HEK293 (cell line): Measurements from ENCODE around the gene MEI1.

Experiments
- PRDM4 ChIP-seq: fragments of 450-650 bp; formaldehyde crosslinking; IDR thresholded peaks from 2 replicates; pipeline ENCODE4 v1.5.1; 2017; ENCODE audit warnings: missing biosample characterization, missing genetic modification characterization
- PRDM6 ChIP-seq: fragments of 450-650 bp; formaldehyde crosslinking; IDR thresholded peaks from 2 replicates; pipeline ENCODE4 v1.5.1; 2017; ENCODE audit warnings: missing biosample characterization, missing genetic modification characterization
- REST ChIP-seq: fragments of 450-650 bp; formaldehyde crosslinking; IDR thresholded peaks from 2 replicates; pipeline ENCODE4 v1.5.1; 2016; ENCODE audit warnings: missing biosample characterization, missing genetic modification characterization
- ZFP3 ChIP-seq: fragments of 450-650 bp; formaldehyde crosslinking; IDR thresholded peaks from 2 replicates; pipeline ENCODE4 v1.5.1; 2016; ENCODE audit warnings: low read depth, missing biosample characterization, missing genetic modification characterization
- ZNF121 ChIP-seq: fragments of 450-650 bp; formaldehyde crosslinking; IDR thresholded peaks from 2 replicates; pipeline ENCODE4 v1.5.1; 2016; ENCODE audit warnings: missing biosample characterization, missing genetic modification characterization
- ZNF133 ChIP-seq: fragments of 450-650 bp; formaldehyde crosslinking; IDR thresholded peaks from 2 replicates; pipeline ENCODE4 v1.5.1; 2016; ENCODE audit warnings: missing biosample characterization, missing genetic modification characterization
- ZNF24 ChIP-seq: fragments of 450-650 bp; formaldehyde crosslinking; IDR thresholded peaks from 2 replicates; pipeline ENCODE4 v1.5.1; 2016; ENCODE audit warnings: missing biosample characterization, missing genetic modification characterization
- ZNF514 ChIP-seq: fragments of 450-650 bp; formaldehyde crosslinking; IDR thresholded peaks from 2 replicates; pipeline ENCODE4 v1.5.1; 2016; ENCODE audit warnings: missing biosample characterization, missing genetic modification characterization
- ZNF561 ChIP-seq: fragments of 450-650 bp; IDR thresholded peaks from 2 replicates; pipeline ENCODE4 v1.5.1; 2018; ENCODE audit warnings: missing biosample characterization, missing genetic modification characterization, borderline replicate concordance
- TF ChIP-seq, protein P1 (sequence below): fragments of 450-650 bp; formaldehyde crosslinking; IDR thresholded peaks from 2 replicates; pipeline ENCODE4 v1.5.1; 2016; ENCODE audit warnings: missing biosample characterization, missing genetic modification characterization

- TF ChIP-seq, protein P1, sequence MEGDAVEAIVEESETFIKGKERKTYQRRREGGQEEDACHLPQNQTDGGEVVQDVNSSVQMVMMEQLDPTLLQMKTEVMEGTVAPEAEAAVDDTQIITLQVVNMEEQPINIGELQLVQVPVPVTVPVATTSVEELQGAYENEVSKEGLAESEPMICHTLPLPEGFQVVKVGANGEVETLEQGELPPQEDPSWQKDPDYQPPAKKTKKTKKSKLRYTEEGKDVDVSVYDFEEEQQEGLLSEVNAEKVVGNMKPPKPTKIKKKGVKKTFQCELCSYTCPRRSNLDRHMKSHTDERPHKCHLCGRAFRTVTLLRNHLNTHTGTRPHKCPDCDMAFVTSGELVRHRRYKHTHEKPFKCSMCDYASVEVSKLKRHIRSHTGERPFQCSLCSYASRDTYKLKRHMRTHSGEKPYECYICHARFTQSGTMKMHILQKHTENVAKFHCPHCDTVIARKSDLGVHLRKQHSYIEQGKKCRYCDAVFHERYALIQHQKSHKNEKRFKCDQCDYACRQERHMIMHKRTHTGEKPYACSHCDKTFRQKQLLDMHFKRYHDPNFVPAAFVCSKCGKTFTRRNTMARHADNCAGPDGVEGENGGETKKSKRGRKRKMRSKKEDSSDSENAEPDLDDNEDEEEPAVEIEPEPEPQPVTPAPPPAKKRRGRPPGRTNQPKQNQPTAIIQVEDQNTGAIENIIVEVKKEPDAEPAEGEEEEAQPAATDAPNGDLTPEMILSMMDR (tag by site-specific recombination) = no peak
- TF ChIP-seq ZNF121 (tag by site-specific recombination) = no peak
- TF ChIP-seq ZNF24 (tag by site-specific recombination) = no peak
- no peak for TF ChIP-seq ZNF133
- no peak for TF ChIP-seq ZFP3 (tag by site-specific recombination)
- no peak for TF ChIP-seq ZNF514
- TF ChIP-seq ZNF561 (tag by site-specific recombination) = no peak
- no peak for TF ChIP-seq PRDM4 (tag by site-specific recombination)
- no peak for TF ChIP-seq PRDM6 (tag by site-specific recombination)
- TF ChIP-seq REST = no peak
Observed at GRCh38 chr22:41772198-41772597, 72.9 kb downstream of the MEI1 start.
